C4-2B (cell line): Measurements from ENCODE around the gene AGAP1.

ENCODE experiments used
- CTCF ChIP-seq: fragments of 450-650 bp; conservative IDR thresholded peaks from 2 replicates; pipeline ENCODE4 v1.5.1; 2017; ENCODE audit warnings: mild to moderate bottlenecking
- ZFX ChIP-seq: fragments of 450-650 bp; IDR thresholded peaks from 2 replicates; pipeline ENCODE4 v1.6.1; 2017

- TF ChIP-seq CTCF (no peak), ZFX (no peak)
Observed at GRCh38 chr2:235643680-235644511, 150.1 kb downstream of the AGAP1 start.
